OCI-LY3 (cell line): ENCODE results near the gene MDP1.

Source experiments
- CTCF ChIP-seq: fragments of 200-600, 300-600 bp; sonication (generic); IDR thresholded peaks from 2 replicates; pipeline ENCODE4 v1.5.1; 2014; ENCODE audit warnings: antibody characterized with exemption, low read length, low read depth
- EZH2phosphoT487 ChIP-seq: fragments of 200-600 bp; shearing (Covaris generic); IDR thresholded peaks from 2 replicates; pipeline ENCODE4 v1.6.1; 2018; ENCODE audit warnings: antibody characterized with exemption, mixed run types, low read depth

GRCh38 chr14:24176599-24176998 is 39.3 kb downstream of the MDP1 start:
- no peak for TF ChIP-seq CTCF
- no peak for TF ChIP-seq EZH2phosphoT487
